Heart right ventricle (tissue), 16 donors: ENCODE measurements around the gene PTPRG. TPM values are rescaled to one million over a fixed set of nuclear protein-coding genes. Genes with fewer than 3 reads are reported as not detected.
A peak's percentile ranks its signal among the peaks of the same experiment; 100 is the strongest.

Experiments
- ATAC-seq, 8 donors: fragments of 200-7000 bp; cut with Tn5 transposase; one replicate each; pipeline ENCODE4 v1.9.1; 2020; ENCODE audit warnings: mild to moderate bottlenecking in 8 of 8, moderate library complexity in 8 of 8, moderate number of reproducible peaks in 1 of 8
- DNase-seq, 2 donors: peaks; one replicate each; pipeline ENCODE4 v3.0.0-alpha.2; 2020
- H3K27ac ChIP-seq, 10 donors: fragments of 200-600 bp; sonication (generic) in 2 of 10; one replicate each; pipeline versions ENCODE4 v1.5.0 to v1.8.0; 2020 to 2022; ENCODE audit warnings: mild to moderate bottlenecking in 3 of 10
- H3K27me3 ChIP-seq, 7 donors: fragments of 200-600 bp; one replicate each; pipeline ENCODE4 v1.8.0; 2021 to 2022; ENCODE audit warnings: mild to moderate bottlenecking in 2 of 7
- H3K36me3 ChIP-seq, 9 donors: fragments of 200-600 bp; sonication (generic) in 1 of 9; one replicate each; pipeline versions ENCODE4 v1.5.0 to v1.8.0; 2020 to 2022; ENCODE audit warnings: mild to moderate bottlenecking in 2 of 9
- H3K4me1 ChIP-seq, 9 donors: fragments of 200-600 bp; sonication (generic) in 1 of 9; one replicate each; pipeline versions ENCODE4 v1.5.0 to v1.8.0; 2020 to 2022; ENCODE audit warnings: mild to moderate bottlenecking in 4 of 9
- H3K4me3 ChIP-seq, 10 donors: fragments of 200-600 bp; sonication (generic) in 2 of 10; one replicate each; pipeline versions ENCODE4 v1.5.0 to v1.8.0; 2020 to 2022; ENCODE audit warnings: mild to moderate bottlenecking in 7 of 10, moderate library complexity in 2 of 10
- H3K9me3 ChIP-seq, 11 donors: fragments of 200-600 bp in 10 of 11; sonication (generic) in 2 of 11; one replicate each; pipeline versions ENCODE4 v1.5.0 to v1.8.0; 2013 to 2022; ENCODE audit warnings: mild to moderate bottlenecking in 2 of 11, control low read depth in 1 of 11, moderate library complexity in 1 of 11
- CTCF ChIP-seq, 9 donors: fragments of 200-600 bp; sonication (generic) in 2 of 9; IDR thresholded peaks; one replicate each; pipeline versions ENCODE4 v1.5.0 to v1.8.0; 2021 to 2022; ENCODE audit warnings: antibody characterized with exemption in 9 of 9, mild to moderate bottlenecking in 5 of 9, moderate library complexity in 1 of 9
- WGBS, 2 donors: extraction: QIAGEN DNeasy Blood & Tissue Kit; methylation state at CpG; one replicate each; pipeline ENCODE4 v1.1.7; 2013; ENCODE audit warnings: inconsistent platforms in 1 of 2; 5-methylcytosine and 5-hydroxymethylcytosine counted together
- intact Hi-C, 10 donors: fragments of 100-400 bp; cut with DNase I; formaldehyde crosslinking; loops; one replicate each; pipeline versions ENCODE4 v1.11.1 to v1.14.2; 2022
- polyA plus RNA-seq, 2 donors: library from polyadenylated mRNA; stranded (reverse); fragments of 200-250 nt; gene quantifications; one replicate each; pipeline ENCODE4 v1.2.3, GENCODE V29; 2013
- total RNA-seq, 10 donors: library from RNA; stranded (reverse); fragmentation: NEBNext Ultra II Directional in 3 of 10; extraction: Animal tissue kit (Norgen Biotek cat#: 25700) in 3 of 10; gene quantifications; one replicate each; pipeline versions ENCODE4 v1.2.1 to v1.2.4, GENCODE V29; 2021 to 2023
- donor health status: Arrhythmogenic right ventricular cardiomyopathy.
- donor health status: ischemic (EF 13 %, LVEDD 7.1; RV severe dilation, severe dysfunction).
- donor health status: healthy with polysubstance abuse.
- donor health status: DM: no; HTN: yes; CAD: no.
- donor health status: DM: no; HTN: no; CAD: no.
- donor health status: ischemic (EF 25% LVEDD 6.9; RV normal size, moderate dysfunction).
- donor health status: ischemic (EF 25% LVEDD 5.7; RV mildly dilated, moderate dysfunction).
- donor health status: healthy.
- donor health status: DM: yes; HTN: yes; CAD: no.
- donor health status: Ischemic cardiomyopathy.
- donor health status: ischemic (EF 35%, LVEDD 5.7; RV mildly dilated, moderate dysfunction).
- donor health status: nonischemic (EF 11% LVEDD 7.7; RV severe dilation, severe dysfunction).
- donor health status: DM: yes; HTN: yes; CAD: no.
- donor health status: PGD.
- donor health status: ischemic (EF 29% LVEDD 5.4; RV normal size, mild dysfunction).
- donor health status: nonischemic (EF 23%, LVEDD 6.1; RV moderate dilation, normal function).

PTPRG gene
- total and polyA plus RNA-seq, 12 donors: 10.1 to 38.3 (median 32.6) TPM

DNA sequence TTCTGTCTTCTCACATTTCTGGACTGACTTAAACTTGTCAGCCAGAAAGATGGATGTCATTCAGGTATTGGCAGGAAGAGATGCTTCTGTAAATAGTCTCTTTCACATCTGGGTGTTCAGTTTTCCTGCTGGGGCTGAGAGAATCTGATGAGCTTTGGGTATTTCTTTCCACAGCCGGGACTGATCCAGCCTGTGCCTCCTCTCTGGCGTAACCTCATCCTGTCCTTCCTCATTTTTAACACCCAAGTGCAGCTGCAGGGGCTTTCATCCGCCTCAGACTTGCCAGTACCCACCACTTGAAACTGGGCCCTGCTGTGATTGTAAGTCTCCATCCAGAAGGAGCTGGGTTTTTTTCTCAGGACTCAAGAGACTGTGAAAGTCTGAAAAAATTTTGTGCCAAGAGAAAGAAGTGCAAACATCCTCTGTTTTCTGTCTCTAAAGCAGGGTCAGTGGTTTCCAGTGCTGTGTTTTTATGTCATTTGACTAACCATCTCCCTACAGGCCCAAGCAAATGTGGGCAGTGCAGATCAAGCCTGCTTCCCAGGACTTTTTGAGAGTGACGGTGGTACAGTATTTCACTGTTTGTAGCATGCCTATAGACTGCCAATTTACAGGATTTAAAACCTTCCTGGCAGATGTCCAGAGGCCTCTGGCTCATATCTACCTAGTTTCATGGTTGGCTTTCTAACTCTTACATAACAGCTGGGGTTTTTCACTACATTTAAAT is 342.7 kb downstream of the PTPRG start:
- H3K27me3 ChIP-seq: no peaks in the 10 kb centered on the region
- intact Hi-C loops: no loop called here
- no peak for DNase-seq
- H3K4me1 ChIP-seq: peaks cover 7 to 62% (median 28%) of the 10 kb centered on the region in 9 donors
- 17 to 39% methylated on average over 4 of the region's 4 CpGs for WGBS, 2 donors
- H3K4me3 ChIP-seq: no peak overlapping the region
- H3K9me3 ChIP-seq: no peaks in the 10 kb centered on the region
- peak overlapping the region in 9 of 10 donors; percentile 22 to 73 (median 52) for H3K27ac ChIP-seq
- no peak for TF ChIP-seq CTCF (IDR thresholded peaks at IDR 0.05)
- ATAC-seq: peak; percentile 42 to 80 (median 73)
- no peaks in the 10 kb centered on the region for H3K36me3 ChIP-seq

- DNase-seq (no peak), ATAC-seq (no peak)
- H3K27me3 ChIP-seq: no peaks in the 10 kb centered on the region
- WGBS, 2 donors: 90 to 92% methylated on average over 7 of the region's 7 CpGs
- peaks cover 7 to 67% (median 32%) of the 10 kb centered on the region in 9 donors for H3K4me1 ChIP-seq
- H3K9me3 ChIP-seq: no peaks in the 10 kb centered on the region
- no peak overlapping the region for H3K4me3 ChIP-seq
- intact Hi-C loops: no loop called here
- H3K27ac ChIP-seq: peak overlapping the region in 1 of 10 donors; percentile 24
- no peaks in the 10 kb centered on the region for H3K36me3 ChIP-seq
- TF ChIP-seq CTCF (IDR thresholded peaks at IDR 0.05): no peak
These were observed 345.9 kb downstream of the PTPRG start for GRCh38 chr3:61907210-61907795.

DNA sequence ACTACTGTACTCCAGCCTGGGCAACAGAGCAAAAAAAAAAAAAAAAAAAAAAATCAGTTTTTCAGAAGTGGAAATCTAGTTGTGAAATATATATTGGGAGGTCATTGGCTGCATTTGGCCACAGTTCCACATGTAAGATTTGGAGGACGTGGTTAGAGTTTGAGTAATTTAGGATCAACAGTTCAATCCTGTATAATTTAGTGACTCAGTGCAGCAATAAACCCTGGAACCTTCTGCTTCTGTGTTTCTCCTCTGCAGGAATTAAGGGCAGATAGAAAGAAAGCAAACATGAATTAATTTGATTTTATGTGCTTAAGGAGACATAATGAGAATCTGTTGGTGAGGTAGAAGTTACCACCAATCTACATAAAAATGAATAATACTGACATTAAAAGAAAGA is 347.0 kb downstream of the PTPRG start:
- ATAC-seq: no peak
- no peaks in the 10 kb centered on the region for H3K9me3 ChIP-seq
- H3K36me3 ChIP-seq: no peaks in the 10 kb centered on the region
- TF ChIP-seq CTCF (IDR thresholded peaks at IDR 0.05): no peak
- H3K27me3 ChIP-seq: no peaks in the 10 kb centered on the region
- no peak for DNase-seq
- H3K4me3 ChIP-seq: no peak overlapping the region
- intact Hi-C loops: no loop called here
- peaks cover 7 to 68% (median 32%) of the 10 kb centered on the region in 9 donors for H3K4me1 ChIP-seq
- H3K27ac ChIP-seq: peak overlapping the region in 2 of 10 donors; percentile 2 to 23
- 77 to 83% methylated on average over 1 of the region's 1 CpG for WGBS, 2 donors

- intact Hi-C loops: loop anchor here in 1 of 10 donors (10.0 kb wide), 1 partner anchor 46 kb away; no protein-coding TSS in a partner anchor
These were observed 349.4 kb downstream of the PTPRG start for GRCh38 chr3:61910732-61911131.

More at GRCh38 chr3:61910732-61911131, 349.4 kb downstream of the PTPRG start:
- 76 to 93% methylated on average over 3 of the region's 3 CpGs for WGBS, 2 donors
- no peak for DNase-seq
- no peak for ATAC-seq
- Histone ChIP-seq H3K27ac (no peak overlapping the region), H3K27me3 (no peaks in the 10 kb centered on the region), H3K9me3 (no peaks in the 10 kb centered on the region), H3K4me1 (peaks cover 0 to 68% (median 16%) of the 10 kb centered on the region in 9 donors), H3K36me3 (no peaks in the 10 kb centered on the region), H3K4me3 (no peak overlapping the region)
- no peak for TF ChIP-seq CTCF (IDR thresholded peaks at IDR 0.05)
